Endothelial cell of umbilical vein (primary cell): Measurements from ENCODE around the gene NTN1. TPM values are rescaled to one million over a fixed set of nuclear protein-coding genes. Genes with fewer than 3 reads are reported as not detected.

ENCODE experiments used
- BruUV-seq: library from RNA; stranded (reverse); fragments of 400-500 nt; replicated peaks from 2 replicates; lab custom pipeline; 2021; lab: Mats Ljungman, UMichigan
- CTCF ChIA-PET: fragments of 300-600, 350-600 bp; sonication (Branson Sonifier 250); formaldehyde crosslinking; loops from one replicate; lab custom pipeline; 2021; ENCODE audit warnings: antibody characterized with exemption, inconsistent platforms; lab: Charles Lee
- POLR2A ChIA-PET: fragments of 300-600, 350-600 bp; sonication (Branson Sonifier 250); formaldehyde crosslinking; loops from one replicate; lab custom pipeline; 2021; ENCODE audit warnings: antibody characterized with exemption, inconsistent platforms; lab: Charles Lee
- DNase-seq: peaks from one replicate; pipeline ENCODE4 v3.0.0-alpha.2; 2011; ENCODE audit warnings: low read depth, low spot score
- FAIRE-seq: peaks from 2 replicates; lab custom pipeline; 2011; peaks lifted over from hg19 to GRCh38; lab: Jason Lieb, UNC
- H2AFZ ChIP-seq: 2 replicates; pipeline ENCODE4 v1.6.0; 2012; ENCODE audit warnings: low read depth, low read length, control low read depth, inconsistent platforms
- H3K27ac ChIP-seq: 2 replicates; pipeline ENCODE4 v1.5.1; 2011; ENCODE audit warnings: low read depth, mild to moderate bottlenecking, control low read depth, low read length, moderate library complexity; ENCODE audit not compliant: insufficient read depth
- H3K27me3 ChIP-seq, 2 experiments: 2 replicates each; pipeline versions ENCODE4 v1.6.0 to v1.6.1; 2011; ENCODE audit warnings: low read length in 2 of 2, mixed read lengths in 1 of 2; ENCODE audit not compliant: control insufficient read depth in 2 of 2, insufficient read depth in 2 of 2
- H3K36me3 ChIP-seq, 2 experiments: 2 replicates in 1 of 2; 3 replicates in 1 of 2; pipeline ENCODE4 v1.5.1; 2011; ENCODE audit warnings: low read length in 2 of 2, mild to moderate bottlenecking in 1 of 2, moderate library complexity in 1 of 2; ENCODE audit not compliant: control insufficient read depth in 2 of 2, insufficient read depth in 2 of 2; ENCODE audit errors: extremely low read depth in 1 of 2
- H3K4me1 ChIP-seq: 3 replicates; pipeline ENCODE4 v1.5.1; 2011; ENCODE audit warnings: mild to moderate bottlenecking, low read length; ENCODE audit not compliant: control insufficient read depth, insufficient read depth; ENCODE audit errors: extremely low read depth
- H3K4me2 ChIP-seq: 2 replicates; pipeline ENCODE4 v1.6.1; 2011; ENCODE audit warnings: low read length, control low read depth, mixed read lengths; ENCODE audit not compliant: insufficient read depth
- H3K4me3 ChIP-seq, 3 experiments: fragments of 200-600 bp in 1 of 3; sonication (generic), shearing (Covaris generic) in 1 of 3; replicated peaks in 1 of 3; 2 replicates each; pipeline ENCODE4 v1.5.1; 2011 to 2016; ENCODE audit warnings: control low read depth in 3 of 3, low read length in 3 of 3, mild to moderate bottlenecking in 2 of 3, inconsistent platforms in 1 of 3, low read depth in 1 of 3, moderate library complexity in 1 of 3; ENCODE audit not compliant: insufficient read depth in 1 of 3
- H3K79me2 ChIP-seq: 2 replicates; pipeline ENCODE4 v1.6.0; 2012; ENCODE audit warnings: low read length, inconsistent platforms; ENCODE audit not compliant: control insufficient read depth, insufficient read depth
- H3K9ac ChIP-seq: replicated peaks from 2 replicates; pipeline ENCODE3; 2011; ENCODE audit warnings: low read length, control low read depth; ENCODE audit not compliant: insufficient read depth; ENCODE audit errors: extremely low read depth
- H3K9me1 ChIP-seq: replicated peaks from 3 replicates; pipeline ENCODE4 v1.6.0; 2011; ENCODE audit warnings: mild to moderate bottlenecking, low read length; ENCODE audit not compliant: control insufficient read depth, insufficient read depth; ENCODE audit errors: extremely low read depth
- H3K9me3 ChIP-seq: replicated peaks from 2 replicates; pipeline ENCODE4 v1.5.1; 2012; ENCODE audit warnings: low read length, inconsistent platforms; ENCODE audit not compliant: control insufficient read depth, insufficient read depth
- H4K20me1 ChIP-seq: replicated peaks from 2 replicates; pipeline ENCODE3; 2011; ENCODE audit warnings: mild to moderate bottlenecking, low read length; ENCODE audit not compliant: control insufficient read depth, insufficient read depth; ENCODE audit errors: extremely low read depth
- EZH2 ChIP-seq: IDR thresholded peaks from 2 replicates; pipeline ENCODE4 v1.6.1; 2012; ENCODE audit warnings: borderline replicate concordance, low read depth, mild to moderate bottlenecking, moderate library complexity, low read length, inconsistent platforms; ENCODE audit not compliant: severe bottlenecking
- FOS ChIP-seq: IDR thresholded peaks from 2 replicates; pipeline ENCODE4 v1.6.1; 2011; ENCODE audit warnings: mild to moderate bottlenecking, low read length, moderate library complexity, borderline replicate concordance; ENCODE audit not compliant: insufficient read depth
- GATA2 ChIP-seq: IDR thresholded peaks from 2 replicates; pipeline ENCODE4 v1.7.0; 2011; ENCODE audit warnings: low read depth, mild to moderate bottlenecking, moderate library complexity, mixed read lengths, low read length; ENCODE audit not compliant: insufficient read length, insufficient read depth
- JUN ChIP-seq: IDR thresholded peaks from 2 replicates; pipeline ENCODE4 v1.6.1; 2011; ENCODE audit warnings: borderline replicate concordance, low read depth; ENCODE audit not compliant: insufficient read length, insufficient read depth
- MYC ChIP-seq: IDR thresholded peaks from one replicate; pipeline ENCODE4 v1.6.1; 2011; ENCODE audit warnings: mild to moderate bottlenecking, low read depth, low read length
- POLR2A ChIP-seq: IDR thresholded peaks from 2 replicates; pipeline ENCODE4 v1.6.1; 2012; ENCODE audit warnings: low read depth, mild to moderate bottlenecking, control low read depth, low read length
- POLR2AphosphoS5 ChIP-seq: IDR thresholded peaks from 2 replicates; pipeline ENCODE4 v1.6.1; 2012; ENCODE audit warnings: low read depth, mild to moderate bottlenecking, control low read depth, low read length, moderate library complexity; ENCODE audit not compliant: insufficient read depth
- dilution Hi-C: fragments of 300-500 bp; cut with MboI; formaldehyde crosslinking; loops from one replicate; pipeline ENCODE4 v1.15.0; 2019; ENCODE audit warnings: low sequenced_read_pairs; ENCODE audit not compliant: extremely low pct_ligation_motif_present
- intact Hi-C: fragments of 100-400 bp; cut with micrococcal nuclease; formaldehyde crosslinking; loops from one replicate; pipeline ENCODE4 v1.10.0; 2022
- polyA plus RNA-seq, 4 experiments: library from polyadenylated mRNA; depleted of rRNA in 3 of 4; stranded (reverse) in 3 of 4; unstranded in 1 of 4; fragments of >200 nt; gene quantifications; 2 replicates each; pipeline versions ENCODE4 v1.2.1 to v1.2.3, GENCODE V29; 2011 to 2012; ENCODE audit warnings: missing spikeins in 1 of 4
- total RNA-seq: library from RNA; stranded (reverse); gene quantifications from 2 replicates; pipeline ENCODE4 v1.2.3, GENCODE V29; 2021
- TF ChIP-seq, protein P1 (sequence below), 2 donors: IDR thresholded peaks; 1 replicate in 1 of 2; 2 replicates in 1 of 2; pipeline ENCODE4 v1.5.1; 2011; ENCODE audit warnings: low read length in 2 of 2, mild to moderate bottlenecking in 2 of 2, moderate library complexity in 2 of 2, control low read depth in 1 of 2, inconsistent platforms in 1 of 2, low read depth in 1 of 2; ENCODE audit not compliant: insufficient read depth in 1 of 2; ENCODE audit errors: extremely low read depth in 1 of 2
- TF ChIP-seq, protein P2 (sequence below): IDR thresholded peaks from 2 replicates; pipeline ENCODE4 v1.6.1; 2011; ENCODE audit not compliant: insufficient read depth, insufficient read length

NTN1 gene
- total and polyA plus RNA-seq, 2 donors (not counting 3 experiments of a cell fraction or from before 2014, with no cell fraction given) = 0.10 to 0.18 TPM

DNA sequence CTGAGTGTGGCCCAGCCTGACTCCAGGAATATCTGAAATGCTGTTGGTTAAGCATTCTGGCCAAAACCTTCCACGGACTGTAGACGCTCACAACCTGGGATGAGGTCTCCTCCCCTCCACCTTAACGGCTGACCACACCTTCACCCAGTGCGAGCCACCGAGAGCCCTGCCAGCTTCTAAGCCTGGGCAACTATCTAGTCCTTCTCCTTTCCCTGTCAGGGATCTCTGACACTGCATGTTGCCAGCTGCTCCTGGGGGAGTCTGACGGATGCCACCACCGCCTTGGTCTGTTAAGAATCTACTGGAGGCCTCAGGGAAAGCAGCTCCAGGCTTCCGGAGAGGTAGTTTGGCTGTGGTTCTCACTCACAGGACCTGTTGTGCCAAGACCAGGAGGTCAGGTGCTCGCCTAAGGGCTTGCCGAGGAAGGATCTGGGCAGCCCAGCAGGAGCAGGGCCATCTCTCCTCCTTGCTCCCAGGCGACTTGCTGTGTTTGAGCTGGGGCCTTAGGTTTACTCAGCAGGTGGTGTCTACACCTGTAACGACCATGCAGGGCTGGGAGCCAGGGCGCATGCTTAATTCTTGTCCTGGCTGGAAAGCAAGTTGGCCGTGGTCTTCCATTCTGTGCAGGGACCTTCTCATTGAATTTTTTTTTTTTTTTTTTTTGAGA, 111.8 kb downstream of the NTN1 start:
- no peak overlapping the region for H2AFZ ChIP-seq
- no peaks in the 10 kb centered on the region for H3K36me3 ChIP-seq
- no peaks in the 10 kb centered on the region for H3K9me3 ChIP-seq
- no peaks in the 10 kb centered on the region for H3K9me1 ChIP-seq
- H3K9ac ChIP-seq = no peak overlapping the region
- intact Hi-C loops = no loop called here
- H3K4me1 ChIP-seq = no peaks in the 10 kb centered on the region
- FAIRE-seq (no peak), DNase-seq (no peak)
- POLR2A ChIA-PET = no interaction called here
- no peak overlapping the region for H3K4me2 ChIP-seq
- no TSS peak for BruUV-seq
- no peaks in the 10 kb centered on the region for H3K27me3 ChIP-seq
- no peaks in the 10 kb centered on the region for H3K79me2 ChIP-seq
- no peak overlapping the region for H3K27ac ChIP-seq
- dilution Hi-C loops = no loop called here
- TF ChIP-seq POLR2A (no peak), EZH2 (no peak), POLR2AphosphoS5 (no peak), FOS (no peak), JUN (no peak), GATA2 (no peak), MYC (no peak)
- TF ChIP-seq, protein P1, sequence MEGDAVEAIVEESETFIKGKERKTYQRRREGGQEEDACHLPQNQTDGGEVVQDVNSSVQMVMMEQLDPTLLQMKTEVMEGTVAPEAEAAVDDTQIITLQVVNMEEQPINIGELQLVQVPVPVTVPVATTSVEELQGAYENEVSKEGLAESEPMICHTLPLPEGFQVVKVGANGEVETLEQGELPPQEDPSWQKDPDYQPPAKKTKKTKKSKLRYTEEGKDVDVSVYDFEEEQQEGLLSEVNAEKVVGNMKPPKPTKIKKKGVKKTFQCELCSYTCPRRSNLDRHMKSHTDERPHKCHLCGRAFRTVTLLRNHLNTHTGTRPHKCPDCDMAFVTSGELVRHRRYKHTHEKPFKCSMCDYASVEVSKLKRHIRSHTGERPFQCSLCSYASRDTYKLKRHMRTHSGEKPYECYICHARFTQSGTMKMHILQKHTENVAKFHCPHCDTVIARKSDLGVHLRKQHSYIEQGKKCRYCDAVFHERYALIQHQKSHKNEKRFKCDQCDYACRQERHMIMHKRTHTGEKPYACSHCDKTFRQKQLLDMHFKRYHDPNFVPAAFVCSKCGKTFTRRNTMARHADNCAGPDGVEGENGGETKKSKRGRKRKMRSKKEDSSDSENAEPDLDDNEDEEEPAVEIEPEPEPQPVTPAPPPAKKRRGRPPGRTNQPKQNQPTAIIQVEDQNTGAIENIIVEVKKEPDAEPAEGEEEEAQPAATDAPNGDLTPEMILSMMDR (IDR thresholded peaks at IDR 0.05; ENCODE audit: extremely low read depth in 1 of 2, insufficient read depth in 1 of 2, low read depth in 1 of 2, low read length in 2 of 2) = no peak
- TF ChIP-seq, protein P2, sequence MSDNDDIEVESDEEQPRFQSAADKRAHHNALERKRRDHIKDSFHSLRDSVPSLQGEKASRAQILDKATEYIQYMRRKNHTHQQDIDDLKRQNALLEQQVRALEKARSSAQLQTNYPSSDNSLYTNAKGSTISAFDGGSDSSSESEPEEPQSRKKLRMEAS = no peak
- no peak overlapping the region for H3K4me3 ChIP-seq
- H4K20me1 ChIP-seq = no peaks in the 10 kb centered on the region
- CTCF ChIA-PET = no interaction called here
